Gastroesophageal sphincter (tissue), 3 donors: Measurements from ENCODE around the gene NAP1L4.

ENCODE experiments used
- POLR2A ChIP-seq, 2 donors: fragments of 450-650 bp; IDR thresholded peaks; one replicate each; pipeline ENCODE4 v1.6.1; 2017; ENCODE audit warnings: antibody characterized with exemption in 2 of 2, mild to moderate bottlenecking in 2 of 2, moderate library complexity in 1 of 2
- POLR2AphosphoS5 ChIP-seq: sonication (generic); formaldehyde crosslinking; IDR thresholded peaks from one replicate; pipeline ENCODE4 v1.6.1; 2017; ENCODE audit warnings: antibody characterized with exemption
- TF ChIP-seq, protein P1 (sequence below), 4 experiments: fragments of 200-600 bp in 2 of 4; fragments of 450-650 bp in 2 of 4; sonication (generic) in 1 of 4; IDR thresholded peaks; one replicate each; pipeline ENCODE4 v1.5.1; 2017 to 2019; ENCODE audit warnings: antibody characterized with exemption in 4 of 4, mild to moderate bottlenecking in 2 of 4, moderate library complexity in 2 of 4

DNA sequence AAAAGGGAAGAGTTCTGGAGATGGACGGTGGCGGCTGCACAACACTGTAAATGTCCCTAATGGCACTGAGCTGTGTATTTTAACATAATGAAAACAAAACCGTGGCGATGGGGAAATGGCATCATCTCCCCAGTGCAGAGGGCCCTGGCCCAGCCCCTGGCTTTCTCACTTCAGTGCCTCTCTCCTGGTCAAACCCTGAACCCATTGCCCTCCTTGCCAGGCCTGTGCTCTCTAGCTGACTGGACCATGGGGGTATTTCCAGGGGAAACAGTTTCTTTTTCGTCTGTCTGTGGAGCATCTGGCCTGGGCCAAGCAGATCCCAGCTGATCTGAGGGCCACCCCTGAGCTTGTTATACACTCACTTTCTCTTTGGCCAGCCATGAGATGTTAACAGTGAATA lies 17.4 kb upstream of the NAP1L4 start:
- TF ChIP-seq, protein P1, sequence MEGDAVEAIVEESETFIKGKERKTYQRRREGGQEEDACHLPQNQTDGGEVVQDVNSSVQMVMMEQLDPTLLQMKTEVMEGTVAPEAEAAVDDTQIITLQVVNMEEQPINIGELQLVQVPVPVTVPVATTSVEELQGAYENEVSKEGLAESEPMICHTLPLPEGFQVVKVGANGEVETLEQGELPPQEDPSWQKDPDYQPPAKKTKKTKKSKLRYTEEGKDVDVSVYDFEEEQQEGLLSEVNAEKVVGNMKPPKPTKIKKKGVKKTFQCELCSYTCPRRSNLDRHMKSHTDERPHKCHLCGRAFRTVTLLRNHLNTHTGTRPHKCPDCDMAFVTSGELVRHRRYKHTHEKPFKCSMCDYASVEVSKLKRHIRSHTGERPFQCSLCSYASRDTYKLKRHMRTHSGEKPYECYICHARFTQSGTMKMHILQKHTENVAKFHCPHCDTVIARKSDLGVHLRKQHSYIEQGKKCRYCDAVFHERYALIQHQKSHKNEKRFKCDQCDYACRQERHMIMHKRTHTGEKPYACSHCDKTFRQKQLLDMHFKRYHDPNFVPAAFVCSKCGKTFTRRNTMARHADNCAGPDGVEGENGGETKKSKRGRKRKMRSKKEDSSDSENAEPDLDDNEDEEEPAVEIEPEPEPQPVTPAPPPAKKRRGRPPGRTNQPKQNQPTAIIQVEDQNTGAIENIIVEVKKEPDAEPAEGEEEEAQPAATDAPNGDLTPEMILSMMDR (IDR thresholded peaks at IDR 0.05) = no peak
- TF ChIP-seq POLR2AphosphoS5 (no peak), POLR2A (IDR thresholded peaks at IDR 0.05) (no peak)
